MG63 (cell line): ENCODE measurements around the gene IKZF3. TPM values are rescaled to one million over a fixed set of nuclear protein-coding genes. Genes with fewer than 3 reads are reported as not detected.
A peak's percentile ranks its signal among the peaks of the same experiment; 100 is the strongest.
"Not testable (repeated sequence)": the region's sequence is repeated elsewhere in the genome, so short reads cannot be mapped to it uniquely, and the experiment has no call there.

Source experiments
- DNase-seq: peaks from one replicate; pipeline ENCODE4 v3.0.0-alpha.2; 2020
- H3K27me3 ChIP-seq: fragments of 250-450 bp; sonication (Bioruptor Pico); 2 replicates; pipeline ENCODE4 v1.5.1; 2020; ENCODE audit warnings: mild to moderate bottlenecking, moderate library complexity
- H3K36me3 ChIP-seq: fragments of 250-450 bp; sonication (Bioruptor Pico); 2 replicates; pipeline ENCODE4 v1.5.1; 2020; ENCODE audit warnings: mild to moderate bottlenecking, moderate library complexity
- H3K4me3 ChIP-seq: fragments of 250-450 bp; sonication (Bioruptor Pico); 2 replicates; pipeline ENCODE4 v1.5.1; 2020; ENCODE audit warnings: mild to moderate bottlenecking, moderate library complexity
- H3K9me3 ChIP-seq: fragments of 250-450 bp; sonication (Bioruptor Pico); 2 replicates; pipeline ENCODE4 v1.5.1; 2020; ENCODE audit warnings: mild to moderate bottlenecking, moderate library complexity
- total RNA-seq: library from RNA; depleted of rRNA; stranded (reverse); fragments of >200 nt; shearing (Covaris generic); gene quantifications from 2 replicates; pipeline ENCODE4 v1.2.3, GENCODE V29; 2014; ENCODE audit warnings: low replicate concordance; rRNA removed

The IKZF3 gene
- not detected in 2 replicates for total RNA-seq

- Histone ChIP-seq H3K9me3 (no peaks in the 10 kb centered on the region), H3K36me3 (no peaks in the 10 kb centered on the region), H3K27me3 (peaks cover 58% of the 10 kb centered on the region), H3K4me3 (no peak within 1 kb of the TSS)
- DNase-seq, result peak; percentile 53
These were observed at the start of gene IKZF3 for GRCh38 chr17:39863918-39864746. Gene IKZF3, minus strand, starts transcription at chr17:39864312. Its CDS starts 186 bp downstream, at chr17:39864126.

DNA sequence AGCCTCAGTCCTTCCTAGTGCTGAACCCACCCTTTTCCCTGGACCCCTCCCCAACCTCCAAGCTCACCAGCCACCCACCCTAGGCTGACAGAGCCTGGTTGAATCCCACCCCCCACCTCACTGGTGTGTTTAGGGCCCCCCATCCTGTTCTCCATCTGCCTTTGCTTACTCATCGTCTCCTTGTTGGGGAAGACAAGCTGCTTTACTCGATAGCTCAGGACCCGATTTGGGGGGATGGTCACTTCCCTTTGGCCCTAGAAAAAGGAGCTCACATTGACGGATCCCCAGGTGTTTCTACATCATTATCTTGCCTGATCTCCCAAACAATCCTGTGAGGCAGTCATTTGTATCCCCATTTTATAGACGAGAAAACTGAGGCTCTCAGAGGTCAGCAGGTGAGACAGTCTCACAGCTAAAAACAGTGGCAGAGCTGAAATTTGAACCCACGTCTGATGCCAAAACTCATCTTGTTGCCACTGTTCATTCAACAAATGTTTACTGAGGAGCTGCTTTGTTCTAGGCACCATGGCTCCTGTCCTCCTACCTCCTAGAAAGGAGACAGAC, 44.8 kb upstream of the IKZF3 start:
- Histone ChIP-seq H3K36me3 (peaks cover 16% of the 10 kb centered on the region), H3K27me3 (no peaks in the 10 kb centered on the region), H3K9me3 (no peaks in the 10 kb centered on the region), H3K4me3 (no peak overlapping the region)
- no peak for DNase-seq

DNA sequence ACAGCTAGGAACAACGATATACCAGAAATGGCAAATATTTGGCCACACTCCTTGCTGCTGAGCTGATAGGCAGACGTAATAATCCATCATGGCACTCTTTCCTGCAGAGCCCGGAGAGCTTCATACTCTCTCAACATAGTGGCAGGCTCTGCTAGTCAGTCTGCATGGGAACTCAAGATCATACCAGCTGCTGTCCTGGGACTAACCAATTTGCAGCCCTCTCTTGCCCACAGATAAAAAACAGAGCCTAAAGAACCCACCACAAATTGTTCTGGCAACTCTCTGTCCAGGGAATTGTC, 40.8 kb upstream of the IKZF3 start:
- Histone ChIP-seq H3K9me3 (no peaks in the 10 kb centered on the region), H3K4me3 (no peak overlapping the region), H3K27me3 (no peaks in the 10 kb centered on the region), H3K36me3 (peaks cover 9% of the 10 kb centered on the region)
- DNase-seq, result no peak

- no peaks in the 10 kb centered on the region for H3K9me3 ChIP-seq
- H3K36me3 ChIP-seq, result peaks cover 3% of the 10 kb centered on the region
- DNase-seq, result no peak
- no peak overlapping the region for H3K4me3 ChIP-seq
- H3K27me3 ChIP-seq, result 0 out of 2 replicates have a peak, but pooled peaks cover under 1% of the 10 kb centered on the region
These were observed 39.2 kb upstream of the IKZF3 start for GRCh38 chr17:39903158-39903884.

DNA sequence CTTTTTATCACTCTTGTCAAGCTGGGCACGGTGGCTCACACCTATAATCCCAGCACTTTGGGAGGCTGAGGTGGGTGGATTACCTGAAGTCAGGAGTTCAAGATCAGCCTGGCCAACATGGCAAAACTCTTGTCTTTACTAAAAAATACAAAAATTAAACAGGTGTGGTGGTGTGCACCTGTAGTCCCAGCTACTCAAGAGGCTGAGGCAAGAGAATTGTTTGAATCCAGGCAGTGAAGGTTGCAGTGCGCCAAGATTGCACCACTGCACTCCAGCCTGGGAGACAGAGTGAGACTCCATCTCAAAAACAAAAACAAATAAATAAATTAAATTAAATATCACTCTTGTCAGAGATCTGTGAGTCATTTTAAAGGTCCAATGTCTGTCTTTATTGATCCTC, 37.9 kb upstream of the IKZF3 start:
- not testable (repeated sequence) for H3K36me3 ChIP-seq, H3K9me3 ChIP-seq, H3K4me3 ChIP-seq, H3K27me3 ChIP-seq, DNase-seq

- 0 out of 2 replicates have a peak, but pooled peaks cover 2% of the 10 kb centered on the region for H3K27me3 ChIP-seq
- no peak overlapping the region for H3K4me3 ChIP-seq
- no peak for DNase-seq
- peaks cover 3% of the 10 kb centered on the region for H3K36me3 ChIP-seq
- H3K9me3 ChIP-seq, result no peaks in the 10 kb centered on the region
These were observed 35.1 kb upstream of the IKZF3 start for GRCh38 chr17:39899215-39899614.

DNA sequence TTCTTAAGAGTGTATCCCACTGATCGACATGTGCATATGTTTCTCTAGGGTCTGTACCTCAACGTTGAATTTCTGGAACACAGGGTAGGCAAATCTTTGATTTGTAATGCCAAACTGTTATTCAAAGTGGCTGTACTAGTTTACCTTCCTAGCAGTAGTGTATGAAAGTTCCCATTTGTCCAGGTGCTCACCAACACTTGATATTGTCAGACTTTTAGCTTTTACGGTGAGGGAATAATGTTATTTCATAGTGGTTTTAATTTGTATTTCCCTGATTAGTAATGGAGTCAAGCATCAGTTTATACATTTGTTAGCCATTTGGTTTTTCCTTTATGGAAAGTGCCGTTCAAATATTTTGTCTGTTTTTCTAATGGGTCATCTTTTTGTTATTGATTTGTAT, 34.0 kb upstream of the IKZF3 start:
- no peak for DNase-seq
- H3K9me3 ChIP-seq, result no peaks in the 10 kb centered on the region
- peaks cover 6% of the 10 kb centered on the region; the same call in 1 of the 2 replicates for H3K27me3 ChIP-seq
- peaks cover 2% of the 10 kb centered on the region; the same call in 1 of the 2 replicates for H3K36me3 ChIP-seq
- H3K4me3 ChIP-seq, result no peak overlapping the region

GRCh38 chr17:39894681-39895376, 30.7 kb upstream of the IKZF3 start:
- DNase-seq, result no peak
- H3K36me3 ChIP-seq, result no peaks in the 10 kb centered on the region
- no peak overlapping the region for H3K4me3 ChIP-seq
- peaks cover 6% of the 10 kb centered on the region; the same call in 1 of the 2 replicates for H3K9me3 ChIP-seq
- H3K27me3 ChIP-seq, result peaks cover 26% of the 10 kb centered on the region

DNA sequence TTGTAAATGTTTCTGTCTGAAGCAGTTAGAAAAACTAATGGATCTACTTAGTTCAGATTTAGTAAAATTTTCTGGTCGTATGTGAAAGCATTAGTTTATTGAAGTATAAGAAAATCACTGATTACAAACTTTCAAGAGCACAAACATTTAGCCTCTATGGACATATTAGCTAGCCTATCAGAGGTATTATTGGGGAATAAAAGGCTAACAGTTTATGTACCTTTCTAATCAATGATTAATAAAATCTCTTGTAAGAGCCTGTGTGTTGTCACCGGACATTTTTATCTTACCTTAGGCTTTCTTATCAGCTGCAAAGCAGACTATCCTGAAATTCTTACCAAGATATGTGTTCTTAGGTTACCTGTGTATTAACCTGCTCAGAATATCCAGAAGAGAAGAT, 25.1 kb upstream of the IKZF3 start:
- no peak overlapping the region for H3K4me3 ChIP-seq
- H3K36me3 ChIP-seq, result no peaks in the 10 kb centered on the region
- H3K27me3 ChIP-seq, result peaks cover 72% of the 10 kb centered on the region
- H3K9me3 ChIP-seq, result peaks cover 6% of the 10 kb centered on the region; the same call in 1 of the 2 replicates
- no peak for DNase-seq

GRCh38 chr17:39887078-39887477, 23.0 kb upstream of the IKZF3 start:
- Histone ChIP-seq H3K4me3 (no peak overlapping the region), H3K27me3 (peaks cover 71% of the 10 kb centered on the region), H3K36me3 (no peaks in the 10 kb centered on the region), H3K9me3 (peaks cover 6% of the 10 kb centered on the region; the same call in 1 of the 2 replicates)
- DNase-seq, result no peak

- H3K9me3 ChIP-seq, result not testable (repeated sequence)
- H3K27me3 ChIP-seq, result peaks cover 73% of the 10 kb centered on the region
These were observed 22.0 kb upstream of the IKZF3 start for GRCh38 chr17:39886102-39886501.

DNA sequence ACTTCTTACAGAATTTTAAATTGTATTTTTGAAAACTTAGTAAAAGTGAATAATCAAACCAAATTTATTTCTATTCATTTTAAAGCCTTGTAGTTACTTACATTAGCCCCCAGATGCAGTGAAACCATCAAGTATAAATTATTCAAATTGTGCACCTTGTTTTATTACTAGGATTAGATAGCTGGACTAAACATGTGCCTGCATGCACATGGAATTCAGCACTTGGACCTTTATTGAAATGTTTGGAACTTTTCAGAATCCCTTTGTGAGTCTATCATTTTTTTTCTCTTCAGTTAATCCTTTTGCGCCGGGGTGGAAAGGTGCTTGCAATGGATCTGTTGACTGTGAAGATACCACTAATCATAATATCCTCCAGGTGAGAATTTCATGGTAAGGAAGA, 8.6 kb upstream of the IKZF3 start:
- Histone ChIP-seq H3K27me3 (peaks cover 36% of the 10 kb centered on the region), H3K36me3 (no peaks in the 10 kb centered on the region), H3K4me3 (no peak overlapping the region), H3K9me3 (no peaks in the 10 kb centered on the region)
- DNase-seq, result no peak

More at GRCh38 chr17:39886102-39886501, 22.0 kb upstream of the IKZF3 start:
- H3K4me3 ChIP-seq, DNase-seq, H3K36me3 ChIP-seq: not testable (repeated sequence)

DNA sequence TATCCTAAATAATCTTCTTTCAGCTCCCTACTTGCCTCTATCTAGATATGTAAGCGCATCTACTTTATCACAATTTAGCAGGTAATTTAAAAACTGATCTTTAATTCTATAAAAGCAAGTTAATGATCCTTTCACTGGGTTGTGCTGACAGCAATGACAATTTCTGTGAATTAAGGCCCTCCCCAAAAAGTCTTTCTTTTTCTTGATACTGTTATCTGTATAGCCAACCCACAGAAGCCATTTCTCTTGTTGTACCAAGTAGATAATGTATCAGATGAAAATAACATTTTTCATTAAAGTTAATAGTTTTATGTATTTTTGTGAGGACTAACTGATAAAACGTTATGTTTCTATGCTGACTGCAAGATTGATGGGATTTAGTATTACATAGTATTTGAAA, 7.7 kb upstream of the IKZF3 start:
- H3K9me3 ChIP-seq, result no peaks in the 10 kb centered on the region
- H3K36me3 ChIP-seq, result no peaks in the 10 kb centered on the region
- no peak overlapping the region for H3K4me3 ChIP-seq
- DNase-seq, result no peak
- peaks cover 29% of the 10 kb centered on the region for H3K27me3 ChIP-seq

- Histone ChIP-seq H3K27me3 (peaks cover 25% of the 10 kb centered on the region), H3K4me3 (no peak overlapping the region), H3K36me3 (no peaks in the 10 kb centered on the region), H3K9me3 (no peaks in the 10 kb centered on the region)
- DNase-seq, result no peak
These were observed 6.7 kb upstream of the IKZF3 start for GRCh38 chr17:39870776-39871175.

GRCh38 chr17:39868554-39868942, 4.4 kb upstream of the IKZF3 start:
- no peaks in the 10 kb centered on the region for H3K9me3 ChIP-seq
- no peak for DNase-seq
- no peak overlapping the region for H3K4me3 ChIP-seq
- peaks cover 39% of the 10 kb centered on the region for H3K27me3 ChIP-seq
- H3K36me3 ChIP-seq, result no peaks in the 10 kb centered on the region

DNA sequence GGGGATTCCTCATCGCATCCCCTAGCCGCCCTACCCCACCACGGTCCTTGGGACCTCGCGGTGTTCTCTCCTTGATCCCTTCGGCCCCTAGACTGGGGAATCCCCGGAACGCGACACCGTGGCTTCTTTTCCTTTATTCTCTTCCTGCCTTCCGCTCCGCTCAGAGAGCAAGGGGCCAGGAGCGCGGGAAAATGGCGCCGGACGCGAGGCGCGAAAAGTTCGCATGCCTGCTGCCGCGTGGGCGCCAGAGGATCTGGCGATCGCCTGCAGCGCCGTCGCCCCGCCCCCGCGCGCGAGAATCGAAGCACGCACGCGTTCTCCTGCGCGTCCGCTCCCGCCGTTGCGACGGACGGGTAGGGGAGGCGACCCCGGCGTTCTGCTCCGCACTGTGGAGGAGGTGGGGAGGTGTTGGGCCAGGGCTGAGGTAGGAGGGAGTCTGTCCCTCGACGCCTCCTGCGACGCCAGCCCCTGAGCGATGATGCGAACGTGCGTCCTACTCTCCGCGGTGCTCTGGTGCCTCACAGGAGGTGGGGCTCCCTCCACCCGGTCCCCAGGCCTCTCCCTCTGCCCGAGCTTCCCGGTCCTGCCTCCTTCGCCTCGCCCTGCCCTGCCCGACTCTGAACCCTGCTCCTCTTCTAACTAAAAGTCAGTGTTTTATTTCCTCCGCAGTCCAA, 3.9 kb upstream of the IKZF3 start, which contains the start of gene ZPBP2:
Gene ZPBP2, plus strand, starts transcription at position 323 of the 674 bp plus-strand sequence. Its CDS starts 153 bp downstream, at position 476.
- peaks cover 41% of the 10 kb centered on the region for H3K27me3 ChIP-seq

More for the DNA sequence above, 3.9 kb upstream of the IKZF3 start, which contains the start of gene ZPBP2:
- H3K9me3 ChIP-seq, result no peaks in the 10 kb centered on the region
- H3K4me3 ChIP-seq, result no peak within 1 kb of the TSS
- H3K36me3 ChIP-seq, result no peaks in the 10 kb centered on the region
- no peak for DNase-seq
